SK-N-SH (cell line): ENCODE data around the gene SPATC1L. TPM values are rescaled to one million over a fixed set of nuclear protein-coding genes. Genes with fewer than 3 reads are reported as not detected.

Source experiments
- CTCF ChIA-PET: fragments of 300-600, 350-600 bp; formaldehyde crosslinking; extraction: SDS; loops from one replicate; lab custom pipeline; 2021; lab: Yijun Ruan, JAX
- POLR2A ChIA-PET: fragments of 350-600 bp; sonication (Branson Sonifier 250); formaldehyde crosslinking; extraction: SDS; loops from one replicate; lab custom pipeline; 2020; ENCODE audit warnings: antibody characterized with exemption, inconsistent platforms; lab: Yijun Ruan, JAX
- DNase-seq: peaks from one replicate; pipeline ENCODE4 v3.0.0; 2012
- H2AFZ ChIP-seq: fragments of 200-600 bp; sonication (generic); 2 replicates; pipeline ENCODE4 v1.8.1; 2016; ENCODE audit warnings: antibody characterized with exemption, mild to moderate bottlenecking, low read depth
- H3F3A ChIP-seq: fragments of 200-600 bp; sonication (generic); replicated peaks from 2 replicates; pipeline ENCODE3; 2016; ENCODE audit warnings: antibody characterized with exemption, mild to moderate bottlenecking; ENCODE audit not compliant: insufficient read depth
- H3K27ac ChIP-seq, 2 experiments: fragments of 200-500 bp in 1 of 2; fragments of 200-600 bp in 1 of 2; sonication (Bioruptor generic) in 1 of 2; sonication (generic), shearing (Covaris generic) in 1 of 2; 2 replicates each; pipeline versions ENCODE4 v1.5.1 to v1.6.1; 2014 to 2016; ENCODE audit warnings: low read depth in 2 of 2, inconsistent platforms in 1 of 2, low read length in 1 of 2, mild to moderate bottlenecking in 1 of 2, mixed read lengths in 1 of 2
- H3K27me3 ChIP-seq: fragments of 200-600 bp; sonication (generic), shearing (Covaris generic); 2 replicates; pipeline ENCODE4 v1.6.1; 2016; ENCODE audit warnings: mixed run types; ENCODE audit not compliant: insufficient read depth
- H3K36me3 ChIP-seq, 2 experiments: fragments of 200-500 bp in 1 of 2; fragments of 200-600 bp in 1 of 2; sonication (Bioruptor generic) in 1 of 2; sonication (generic) in 1 of 2; replicated peaks in 1 of 2; 2 replicates each; pipeline versions ENCODE3 to v1.5.1; 2014 to 2016; ENCODE audit warnings: low read length in 1 of 2, mild to moderate bottlenecking in 1 of 2; ENCODE audit not compliant: insufficient read depth in 2 of 2, control insufficient read depth in 1 of 2
- H3K4me1 ChIP-seq, 2 experiments: fragments of 200-500 bp in 1 of 2; fragments of 200-600 bp in 1 of 2; sonication (Bioruptor generic) in 1 of 2; sonication (generic), shearing (Covaris generic) in 1 of 2; 2 replicates each; pipeline versions ENCODE4 v1.5.1 to v1.6.1; 2014 to 2016; ENCODE audit warnings: low read depth in 1 of 2, low read length in 1 of 2, mixed run types in 1 of 2; ENCODE audit not compliant: insufficient read depth in 2 of 2, control insufficient read depth in 1 of 2
- H3K4me2 ChIP-seq: fragments of 200-600 bp; sonication (generic), shearing (Covaris generic); 2 replicates; pipeline ENCODE4 v1.6.1; 2017; ENCODE audit warnings: mixed run types
- H3K4me3 ChIP-seq, 2 experiments: fragments of 200-500 bp in 1 of 2; fragments of 200-600 bp in 1 of 2; sonication (Bioruptor generic) in 1 of 2; sonication (generic), shearing (Covaris generic) in 1 of 2; 2 replicates each; pipeline versions ENCODE4 v1.5.1 to v1.8.1; 2014 to 2016; ENCODE audit warnings: low read depth in 2 of 2, inconsistent platforms in 1 of 2, low read length in 1 of 2, mild to moderate bottlenecking in 1 of 2, mixed read lengths in 1 of 2, moderate library complexity in 1 of 2
- H3K79me2 ChIP-seq: fragments of 200-600 bp; sonication (generic); 2 replicates; pipeline ENCODE4 v1.8.1; 2017; ENCODE audit warnings: mild to moderate bottlenecking; ENCODE audit not compliant: insufficient read depth
- H3K9ac ChIP-seq: fragments of 200-600 bp; sonication (generic); 2 replicates; pipeline ENCODE4 v1.6.1; 2017; ENCODE audit warnings: mixed run types
- H3K9me2 ChIP-seq: fragments of 200-600 bp; sonication (generic); 2 replicates; pipeline ENCODE4 v1.6.1; 2017; ENCODE audit warnings: mixed run types
- H3K9me3 ChIP-seq: fragments of 200-600 bp; sonication (generic); 2 replicates; pipeline ENCODE4 v1.6.1; 2017; ENCODE audit warnings: mixed run types, mild to moderate bottlenecking, moderate library complexity
- H4K20me1 ChIP-seq: fragments of 200-600 bp; sonication (generic); 2 replicates; pipeline ENCODE4 v1.6.1; 2017; ENCODE audit warnings: mild to moderate bottlenecking, mixed run types; ENCODE audit not compliant: insufficient read depth
- CHD2 ChIP-seq: fragments of 150-350 bp; IDR thresholded peaks from 2 replicates; pipeline ENCODE4 v1.6.1; 2018; ENCODE audit warnings: low read length; ENCODE audit not compliant: partially characterized antibody
- ELF1 ChIP-seq: IDR thresholded peaks from 2 replicates; pipeline ENCODE4 v1.4.0; 2012
- EP300 ChIP-seq, 2 experiments: IDR thresholded peaks; 2 replicates each; pipeline versions ENCODE4 v1.4.0 to v1.6.1; 2012; ENCODE audit warnings: borderline replicate concordance in 1 of 2, low read depth in 1 of 2, low read length in 1 of 2
- EZH2phosphoT487 ChIP-seq: fragments of 200-600 bp; sonication (generic); IDR thresholded peaks from 2 replicates; pipeline ENCODE4 v1.6.1; 2017; ENCODE audit warnings: low read depth, mixed run types, mild to moderate bottlenecking, antibody characterized with exemption, moderate library complexity, borderline replicate concordance
- FOXJ3 ChIP-seq: sonication (generic); formaldehyde crosslinking; IDR thresholded peaks from 2 replicates; pipeline ENCODE4 v1.5.1; 2020; ENCODE audit warnings: mild to moderate bottlenecking, missing genetic modification reagents
- FOXM1 ChIP-seq: IDR thresholded peaks from 2 replicates; pipeline ENCODE4 v1.4.0; 2012; ENCODE audit warnings: low read depth, mild to moderate bottlenecking
- GATA2 ChIP-seq: sonication (generic); formaldehyde crosslinking; IDR thresholded peaks from 2 replicates; pipeline ENCODE4 v1.5.0; 2020; ENCODE audit warnings: mild to moderate bottlenecking, missing genetic modification reagents
- IRF3 ChIP-seq: fragments of 150-350 bp; IDR thresholded peaks from 2 replicates; pipeline ENCODE4 v1.6.1; 2016; ENCODE audit warnings: mild to moderate bottlenecking, low read depth, low read length
- MXI1 ChIP-seq: IDR thresholded peaks from 2 replicates; pipeline ENCODE4 v1.6.1; 2012; ENCODE audit warnings: mild to moderate bottlenecking, low read depth, low read length, improper control_type of control experiment
- NFIC ChIP-seq: IDR thresholded peaks from 2 replicates; pipeline ENCODE4 v1.4.0; 2012; ENCODE audit warnings: borderline replicate concordance
- POLR2AphosphoS5 ChIP-seq: IDR thresholded peaks from 2 replicates; pipeline ENCODE4 v1.6.1; 2012; ENCODE audit warnings: low read depth, low read length
- RAD21 ChIP-seq: IDR thresholded peaks from 2 replicates; pipeline ENCODE4 v1.6.1; 2012; ENCODE audit warnings: mild to moderate bottlenecking, low read length
- RXRA ChIP-seq: IDR thresholded peaks from 2 replicates; pipeline ENCODE4 v1.4.0; 2012; ENCODE audit warnings: low read depth, mild to moderate bottlenecking, borderline replicate concordance
- SMC3 ChIP-seq: IDR thresholded peaks from 2 replicates; pipeline ENCODE4 v1.6.1; 2012; ENCODE audit warnings: low read depth, low read length, improper control_type of control experiment
- TAF1 ChIP-seq: IDR thresholded peaks from 2 replicates; pipeline ENCODE4 v1.6.1; 2012; ENCODE audit warnings: low read depth, mild to moderate bottlenecking, low read length, moderate library complexity, borderline replicate concordance
- TCF12 ChIP-seq: IDR thresholded peaks from 2 replicates; pipeline ENCODE4 v1.4.0; 2012
- WGBS: methylation state at CpG from one replicate; pipeline ENCODE4 v1.1.6; 2017; ENCODE audit warnings: low lambda C conversion rate; 5-methylcytosine and 5-hydroxymethylcytosine counted together
- polyA plus RNA-seq, 3 experiments: library from polyadenylated mRNA; depleted of rRNA; stranded (reverse); fragments of >200 nt; gene quantifications; 2 replicates each; pipeline ENCODE4 v1.2.3, GENCODE V29; 2012
- TF ChIP-seq, protein P1 (sequence below): IDR thresholded peaks from 2 replicates; pipeline ENCODE4 v1.4.0; 2012; ENCODE audit warnings: low read depth

Gene SPATC1L
- polyA plus RNA-seq, 1 of the 3 experiments (the other 2 are of a cell fraction), result 8.3 TPM

DNA sequence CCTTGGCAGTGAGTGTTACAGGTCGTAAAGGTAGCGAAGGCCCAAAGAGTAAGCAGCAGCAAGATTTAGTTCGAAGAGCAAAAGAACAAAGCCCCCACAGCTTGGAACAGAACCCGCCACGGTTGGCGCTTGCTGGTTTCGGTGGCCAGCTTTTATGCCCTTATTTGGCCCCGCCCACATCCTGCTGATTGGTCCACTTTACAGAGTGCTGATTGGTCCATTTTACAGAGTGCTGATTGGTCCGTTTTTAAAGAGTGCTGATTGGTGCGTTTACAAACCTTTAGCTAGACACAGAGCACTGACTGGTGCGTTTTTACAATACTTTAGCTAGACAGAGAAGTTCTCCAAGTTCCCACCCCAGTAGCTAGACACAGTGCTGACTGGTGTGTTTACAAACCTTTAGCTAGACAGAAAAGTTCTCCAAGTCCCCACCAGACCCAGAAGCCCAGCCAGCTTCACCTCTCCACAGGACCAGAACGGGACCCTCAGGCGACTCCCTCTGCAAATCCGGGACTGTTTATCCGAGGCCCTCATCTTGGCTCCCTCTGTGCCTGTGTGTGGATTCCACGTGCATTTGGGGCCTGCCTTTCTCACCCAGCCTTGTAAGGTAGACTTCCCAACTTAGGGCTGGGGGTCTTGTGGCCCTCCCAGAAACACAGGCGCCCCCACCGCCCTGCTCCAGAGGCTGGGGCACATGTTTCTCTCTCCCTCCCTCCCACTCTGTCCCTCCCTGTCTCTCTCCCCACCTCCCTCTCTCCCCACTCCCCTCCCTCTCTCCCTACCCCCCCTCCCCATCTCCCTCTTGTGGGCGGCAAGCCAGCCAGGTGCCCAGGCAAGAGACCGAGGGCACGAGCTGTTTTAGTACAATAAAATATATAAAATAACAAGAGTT lies 41.4 kb downstream of the SPATC1L start:
- TF ChIP-seq FOXM1 (no peak), EP300 (IDR thresholded peaks at IDR 0.05; ENCODE audit: borderline replicate concordance in 1 of 2, low read depth in 1 of 2, low read length in 1 of 2) (no peak), IRF3 (no peak), EZH2phosphoT487 (no peak), GATA2 (no peak), TAF1 (no peak), RAD21 (no peak), TCF12 (no peak), CHD2 (no peak), POLR2AphosphoS5 (no peak), MXI1 (no peak), SMC3 (no peak), ELF1 (no peak), RXRA (no peak), FOXJ3 (CRISPR knock-in tag) (no peak), NFIC (no peak)
- TF ChIP-seq, protein P1, sequence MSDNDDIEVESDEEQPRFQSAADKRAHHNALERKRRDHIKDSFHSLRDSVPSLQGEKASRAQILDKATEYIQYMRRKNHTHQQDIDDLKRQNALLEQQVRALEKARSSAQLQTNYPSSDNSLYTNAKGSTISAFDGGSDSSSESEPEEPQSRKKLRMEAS, result no peak
- no peaks in the 10 kb centered on the region for H3K79me2 ChIP-seq
- H3K9ac ChIP-seq, result no peak overlapping the region
- no peaks in the 10 kb centered on the region for H3K9me2 ChIP-seq
- H3K4me2 ChIP-seq, result no peak overlapping the region
- CTCF ChIA-PET, result interaction anchor here (0.6 to 2.7 kb wide), 43 partner anchors 10 to 587 kb away, joined by 3 to 28 read pairs (median 4); partner anchors contain the start of genes COL6A1, MCM3AP and YBEY
- 83% methylated on average over 21 of the region's 21 CpGs for WGBS
- no peak overlapping the region for H3K4me3 ChIP-seq
- no peak overlapping the region for H3K27ac ChIP-seq
- POLR2A ChIA-PET, result interaction anchor here (1.3 to 1.5 kb wide), 3 partner anchors 10 to 171 kb away, joined by 3 to 7 read pairs (median 3); no protein-coding TSS in a partner anchor
- no peaks in the 10 kb centered on the region for H3K36me3 ChIP-seq
- H4K20me1 ChIP-seq, result no peaks in the 10 kb centered on the region
- H2AFZ ChIP-seq, result no peak overlapping the region; the same call in 1 of the 2 replicates
- H3K27me3 ChIP-seq, result no peaks in the 10 kb centered on the region
- no peak for DNase-seq
- no peaks in the 10 kb centered on the region for H3K9me3 ChIP-seq
- H3K4me1 ChIP-seq, result peaks cover 0 to 10% of the 10 kb centered on the region in 2 experiments; a peak in 1 of 4 replicates
- no peaks in the 10 kb centered on the region for H3F3A ChIP-seq
